ENCODE data around the gene CDH23.

The CDH23 gene

DNA sequence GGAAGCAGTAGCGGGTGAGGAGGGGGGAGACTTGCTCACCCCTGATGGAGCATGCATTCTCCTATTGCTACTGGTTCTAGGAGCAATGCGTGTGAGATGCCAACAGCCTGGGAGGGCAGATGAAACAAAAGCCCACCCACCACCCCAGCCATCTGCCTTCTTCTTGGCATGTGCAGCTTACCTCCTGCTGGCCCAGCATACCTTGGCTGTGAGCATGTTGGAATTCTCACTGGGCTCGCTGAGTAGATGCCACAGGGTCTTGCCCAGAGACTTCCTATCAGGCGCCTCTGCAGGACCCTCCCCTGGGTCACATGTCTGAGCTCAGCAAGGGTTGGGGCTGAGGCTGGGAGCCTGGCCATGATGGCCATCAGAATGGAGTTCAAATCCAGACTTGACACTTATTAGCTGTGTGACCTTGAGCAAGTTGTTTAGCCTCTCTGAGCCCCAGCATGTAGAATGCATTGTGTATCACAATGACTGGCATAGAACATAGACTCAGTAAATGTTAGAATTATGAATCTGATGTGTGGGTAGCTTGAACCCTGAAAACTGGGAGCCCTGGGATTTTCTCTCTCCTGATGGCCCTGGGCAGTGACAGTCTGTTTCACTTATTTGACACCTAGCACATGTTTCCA, 38.2 kb downstream of the CDH23 start:
- ATAC-seq: no peak
- TF ChIP-seq CREB5 (CRISPR knock-in tag; IDR thresholded peaks at IDR 0.05; ENCODE audit: low read depth) (no peak), ESRRG (CRISPR knock-in tag; IDR thresholded peaks at IDR 0.05) (no peak), TSHZ2 (CRISPR knock-in tag; IDR thresholded peaks at IDR 0.05) (no peak), ZNF8 (CRISPR knock-in tag; IDR thresholded peaks at IDR 0.05) (no peak), ZFP3 (CRISPR knock-in tag; IDR thresholded peaks at IDR 0.05) (no peak), PPARA (CRISPR knock-in tag; IDR thresholded peaks at IDR 0.05; ENCODE audit: borderline replicate concordance) (no peak)
- TF ChIP-seq, protein P1, sequence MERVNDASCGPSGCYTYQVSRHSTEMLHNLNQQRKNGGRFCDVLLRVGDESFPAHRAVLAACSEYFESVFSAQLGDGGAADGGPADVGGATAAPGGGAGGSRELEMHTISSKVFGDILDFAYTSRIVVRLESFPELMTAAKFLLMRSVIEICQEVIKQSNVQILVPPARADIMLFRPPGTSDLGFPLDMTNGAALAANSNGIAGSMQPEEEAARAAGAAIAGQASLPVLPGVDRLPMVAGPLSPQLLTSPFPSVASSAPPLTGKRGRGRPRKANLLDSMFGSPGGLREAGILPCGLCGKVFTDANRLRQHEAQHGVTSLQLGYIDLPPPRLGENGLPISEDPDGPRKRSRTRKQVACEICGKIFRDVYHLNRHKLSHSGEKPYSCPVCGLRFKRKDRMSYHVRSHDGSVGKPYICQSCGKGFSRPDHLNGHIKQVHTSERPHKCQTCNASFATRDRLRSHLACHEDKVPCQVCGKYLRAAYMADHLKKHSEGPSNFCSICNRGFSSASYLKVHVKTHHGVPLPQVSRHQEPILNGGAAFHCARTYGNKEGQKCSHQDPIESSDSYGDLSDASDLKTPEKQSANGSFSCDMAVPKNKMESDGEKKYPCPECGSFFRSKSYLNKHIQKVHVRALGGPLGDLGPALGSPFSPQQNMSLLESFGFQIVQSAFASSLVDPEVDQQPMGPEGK (CRISPR knock-in tag; IDR thresholded peaks at IDR 0.05; ENCODE audit: borderline replicate concordance): no peak

DNA sequence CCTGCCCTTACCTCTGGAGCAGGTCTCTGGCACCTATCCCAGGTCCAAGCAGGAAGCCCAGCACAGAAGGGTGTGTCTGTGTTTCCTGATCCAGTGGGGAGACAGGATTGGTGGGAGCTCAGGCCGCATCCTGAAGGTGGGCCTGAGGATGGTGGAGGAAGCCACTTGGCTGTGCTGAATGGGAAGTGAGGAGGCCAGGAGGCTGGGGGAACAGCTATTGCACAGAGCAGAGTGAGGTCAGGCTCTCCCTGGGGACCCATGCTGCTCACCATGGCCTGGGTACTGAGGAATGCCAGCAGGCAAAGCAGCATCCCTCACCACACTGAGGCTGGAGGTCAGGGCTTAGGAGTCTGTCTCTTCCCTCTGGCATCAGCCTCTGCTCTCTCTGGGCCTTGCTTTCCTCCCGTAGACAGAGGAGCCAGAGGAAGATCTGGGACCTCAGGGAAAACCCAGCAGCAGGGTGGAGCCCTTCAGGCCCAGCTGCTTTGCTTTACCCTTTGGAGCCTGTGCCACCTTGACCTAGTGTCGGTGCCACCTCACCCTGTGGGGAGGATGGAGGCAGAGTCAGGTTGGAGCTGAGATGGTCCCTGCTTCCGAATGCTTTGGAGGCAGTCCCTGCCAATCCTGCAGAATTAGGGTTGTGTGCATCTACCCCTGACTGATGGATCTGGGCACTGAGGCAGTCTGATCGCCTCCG, 39.0 kb downstream of the CDH23 start:
- no peak for TF ChIP-seq ZFP30 (CRISPR knock-in tag; IDR thresholded peaks at IDR 0.05)
- ATAC-seq: no peak

GRCh38 chr10:71436268-71437125, 39.8 kb downstream of the CDH23 start:
- TF ChIP-seq ESRRG (CRISPR knock-in tag; IDR thresholded peaks at IDR 0.05): no peak
- TF ChIP-seq TOX (CRISPR knock-in tag; IDR thresholded peaks at IDR 0.05; ENCODE audit: borderline replicate concordance): no peak
- TF ChIP-seq ZFP3 (CRISPR knock-in tag; IDR thresholded peaks at IDR 0.05): no peak
- TF ChIP-seq OSR1 (CRISPR knock-in tag; IDR thresholded peaks at IDR 0.05): no peak
- no peak for TF ChIP-seq ZNF70 (CRISPR knock-in tag; IDR thresholded peaks at IDR 0.05)
- TF ChIP-seq ZFP30 (CRISPR knock-in tag; IDR thresholded peaks at IDR 0.05): no peak
- TF ChIP-seq GLIS3 (CRISPR knock-in tag; IDR thresholded peaks at IDR 0.05): no peak
- no peak for TF ChIP-seq ARNTL (CRISPR knock-in tag; IDR thresholded peaks at IDR 0.05; ENCODE audit: borderline replicate concordance, low read depth)
- TF ChIP-seq TCF4 (CRISPR knock-in tag; IDR thresholded peaks at IDR 0.05; ENCODE audit: borderline replicate concordance): no peak
- TF ChIP-seq TSHZ2 (CRISPR knock-in tag; IDR thresholded peaks at IDR 0.05): no peak
- TF ChIP-seq, protein P2, sequence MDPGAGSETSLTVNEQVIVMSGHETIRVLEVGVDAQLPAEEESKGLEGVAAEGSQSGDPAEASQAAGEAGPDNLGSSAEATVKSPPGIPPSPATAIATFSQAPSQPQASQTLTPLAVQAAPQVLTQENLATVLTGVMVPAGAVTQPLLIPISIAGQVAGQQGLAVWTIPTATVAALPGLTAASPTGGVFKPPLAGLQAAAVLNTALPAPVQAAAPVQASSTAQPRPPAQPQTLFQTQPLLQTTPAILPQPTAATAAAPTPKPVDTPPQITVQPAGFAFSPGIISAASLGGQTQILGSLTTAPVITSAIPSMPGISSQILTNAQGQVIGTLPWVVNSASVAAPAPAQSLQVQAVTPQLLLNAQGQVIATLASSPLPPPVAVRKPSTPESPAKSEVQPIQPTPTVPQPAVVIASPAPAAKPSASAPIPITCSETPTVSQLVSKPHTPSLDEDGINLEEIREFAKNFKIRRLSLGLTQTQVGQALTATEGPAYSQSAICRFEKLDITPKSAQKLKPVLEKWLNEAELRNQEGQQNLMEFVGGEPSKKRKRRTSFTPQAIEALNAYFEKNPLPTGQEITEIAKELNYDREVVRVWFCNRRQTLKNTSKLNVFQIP (CRISPR knock-in tag; IDR thresholded peaks at IDR 0.05; ENCODE audit: borderline replicate concordance, low read depth): no peak
- TF ChIP-seq ISL1 (CRISPR knock-in tag; IDR thresholded peaks at IDR 0.05): no peak
- TF ChIP-seq ZNF565 (CRISPR knock-in tag; conservative IDR thresholded peaks at IDR 0.05; ENCODE audit: low read depth): no peak
- no peak for TF ChIP-seq CREB5 (CRISPR knock-in tag; IDR thresholded peaks at IDR 0.05; ENCODE audit: low read depth)
- TF ChIP-seq ZNF8 (CRISPR knock-in tag; IDR thresholded peaks at IDR 0.05): no peak
- no peak for ATAC-seq
